Measurements from ENCODE around the gene PLEKHA5. TPM values are rescaled to one million over a fixed set of nuclear protein-coding genes. Genes with fewer than 3 reads are reported as not detected.
"Not testable (repeated sequence)": the region's sequence is repeated elsewhere in the genome, so short reads cannot be mapped to it uniquely, and the experiment has no call there.

PLEKHA5 gene, protein sequence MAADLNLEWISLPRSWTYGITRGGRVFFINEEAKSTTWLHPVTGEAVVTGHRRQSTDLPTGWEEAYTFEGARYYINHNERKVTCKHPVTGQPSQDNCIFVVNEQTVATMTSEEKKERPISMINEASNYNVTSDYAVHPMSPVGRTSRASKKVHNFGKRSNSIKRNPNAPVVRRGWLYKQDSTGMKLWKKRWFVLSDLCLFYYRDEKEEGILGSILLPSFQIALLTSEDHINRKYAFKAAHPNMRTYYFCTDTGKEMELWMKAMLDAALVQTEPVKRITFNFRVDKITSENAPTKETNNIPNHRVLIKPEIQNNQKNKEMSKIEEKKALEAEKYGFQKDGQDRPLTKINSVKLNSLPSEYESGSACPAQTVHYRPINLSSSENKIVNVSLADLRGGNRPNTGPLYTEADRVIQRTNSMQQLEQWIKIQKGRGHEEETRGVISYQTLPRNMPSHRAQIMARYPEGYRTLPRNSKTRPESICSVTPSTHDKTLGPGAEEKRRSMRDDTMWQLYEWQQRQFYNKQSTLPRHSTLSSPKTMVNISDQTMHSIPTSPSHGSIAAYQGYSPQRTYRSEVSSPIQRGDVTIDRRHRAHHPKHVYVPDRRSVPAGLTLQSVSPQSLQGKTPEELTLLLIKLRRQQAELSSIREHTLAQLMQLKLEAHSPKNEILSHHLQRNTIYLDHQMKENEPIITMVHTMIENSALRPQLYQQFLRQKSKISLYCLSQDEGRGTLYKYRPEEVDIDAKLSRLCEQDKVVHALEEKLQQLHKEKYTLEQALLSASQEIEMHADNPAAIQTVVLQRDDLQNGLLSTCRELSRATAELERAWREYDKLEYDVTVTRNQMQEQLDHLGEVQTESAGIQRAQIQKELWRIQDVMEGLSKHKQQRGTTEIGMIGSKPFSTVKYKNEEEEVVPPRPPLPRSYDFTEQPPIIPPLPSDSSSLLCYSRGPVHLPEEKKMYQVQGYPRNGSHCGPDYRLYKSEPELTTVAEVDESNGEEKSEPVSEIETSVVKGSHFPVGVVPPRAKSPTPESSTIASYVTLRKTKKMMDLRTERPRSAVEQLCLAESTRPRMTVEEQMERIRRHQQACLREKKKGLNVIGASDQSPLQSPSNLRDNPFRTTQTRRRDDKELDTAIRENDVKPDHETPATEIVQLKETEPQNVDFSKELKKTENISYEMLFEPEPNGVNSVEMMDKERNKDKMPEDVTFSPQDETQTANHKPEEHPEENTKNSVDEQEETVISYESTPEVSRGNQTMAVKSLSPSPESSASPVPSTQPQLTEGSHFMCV
- total RNA-seq = 15.8 and 19.5 TPM in 2 replicates
- 4.3 TPM for polyA plus RNA-seq (2012)

DNA sequence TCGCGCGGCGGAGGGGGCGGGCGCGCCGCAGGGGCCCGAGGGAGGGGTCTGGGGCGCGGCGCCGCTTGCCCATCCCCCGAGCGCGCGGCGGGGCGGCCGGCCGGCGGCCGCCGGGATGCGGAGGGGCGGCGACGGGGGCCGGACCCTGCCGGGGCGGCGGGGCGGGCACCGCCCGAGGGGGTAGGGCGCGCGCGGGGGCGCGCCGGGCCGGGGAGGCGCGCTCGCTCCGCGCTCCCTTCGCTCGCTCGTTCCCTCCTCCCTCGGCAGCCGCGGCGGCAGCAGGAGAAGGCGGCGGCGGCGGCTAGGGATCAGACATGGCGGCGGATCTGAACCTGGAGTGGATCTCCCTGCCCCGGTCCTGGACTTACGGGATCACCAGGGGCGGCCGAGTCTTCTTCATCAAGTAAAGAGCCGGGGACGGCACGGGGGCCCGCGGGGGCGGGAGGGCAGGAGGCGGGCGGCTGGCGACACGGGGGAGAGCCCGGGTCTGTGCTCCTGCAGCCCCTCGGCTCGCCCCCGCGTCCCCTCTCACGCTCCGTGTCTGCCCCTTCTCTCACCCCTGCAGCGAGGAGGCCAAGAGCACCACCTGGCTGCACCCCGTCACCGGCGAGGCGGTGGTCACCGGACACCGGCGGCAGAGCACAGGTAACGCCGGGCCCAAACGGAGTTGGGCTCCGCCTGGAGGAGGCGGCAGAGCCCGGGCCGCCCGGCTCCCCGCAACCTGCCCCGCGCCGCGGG lies at the start of gene PLEKHA5:
PLEKHA5 (plus strand) TSS at position 248 of the 738 bp plus-strand sequence; CDS start at position 315, 67 bp downstream.
- peak; percentile 78 for DNase-seq (ENCODE audit: low read depth)

DNA sequence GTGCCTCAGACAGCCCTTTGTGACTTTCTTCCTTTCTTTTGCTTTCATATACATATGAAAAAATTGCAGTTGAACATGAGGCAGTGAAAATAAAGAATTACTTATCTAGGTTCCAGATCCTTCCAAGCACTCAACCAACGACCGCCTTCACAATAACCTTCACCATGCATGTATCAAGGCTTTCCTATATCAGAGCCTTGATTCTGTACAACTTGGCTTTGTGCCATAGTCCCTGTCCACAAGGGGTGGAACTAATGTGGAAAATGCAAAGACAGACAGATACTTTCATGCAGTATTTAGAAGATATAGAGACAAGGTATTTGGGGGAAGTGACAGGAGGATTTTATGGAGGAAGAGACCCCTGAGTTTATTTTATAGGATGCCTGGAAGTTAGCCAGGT lies 48.6 kb upstream of the PLEKHA5 start:
- no peak for DNase-seq (ENCODE audit: low read depth)

DNA sequence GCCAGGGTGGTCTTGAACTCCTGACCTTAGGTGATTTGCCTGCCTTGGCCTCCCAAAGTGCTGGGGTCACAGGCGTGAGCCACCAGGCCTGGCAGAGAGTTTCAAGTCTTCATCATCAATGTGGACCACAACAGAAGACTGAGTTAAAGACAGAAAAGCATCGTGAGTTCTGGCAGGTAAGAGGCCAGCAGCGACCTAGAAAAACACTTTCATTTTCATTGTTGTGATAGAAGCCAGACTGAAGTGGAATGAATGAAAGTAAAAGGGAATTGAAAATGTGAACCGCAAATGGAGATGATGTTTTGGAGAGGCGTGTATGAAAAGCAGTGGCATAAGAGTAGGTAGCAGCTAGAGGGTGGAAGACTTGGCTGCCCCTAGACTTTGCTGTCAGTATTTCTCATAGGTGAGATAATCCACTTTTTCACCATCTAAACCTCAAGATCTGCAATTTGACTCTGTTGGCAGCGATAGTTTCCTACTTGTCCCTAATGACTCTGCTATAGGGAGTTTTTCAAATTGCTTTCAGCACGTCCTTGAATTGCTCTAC lies 47.1 kb upstream of the PLEKHA5 start:
- DNase-seq (ENCODE audit: low read depth) = no peak

DNA sequence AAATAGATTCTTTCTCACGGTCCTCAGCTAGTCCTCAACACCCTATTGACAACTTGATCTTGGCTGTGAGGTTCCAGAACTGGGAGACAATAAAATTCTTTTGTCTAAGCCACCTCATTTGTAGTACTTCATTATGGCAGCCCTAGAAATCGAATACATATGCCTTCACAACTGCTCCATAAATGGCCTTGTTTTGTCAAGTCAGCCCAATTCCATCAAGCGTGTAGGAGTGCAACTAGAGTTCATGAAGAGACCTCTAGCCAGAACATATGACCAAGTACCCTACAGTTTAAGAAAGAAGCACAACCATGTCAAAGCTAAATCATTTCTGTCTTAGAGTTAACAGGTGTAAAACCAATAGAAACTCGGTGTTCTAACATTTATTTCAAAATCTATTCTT lies 45.0 kb upstream of the PLEKHA5 start:
- DNase-seq (ENCODE audit: low read depth) = no peak

DNA sequence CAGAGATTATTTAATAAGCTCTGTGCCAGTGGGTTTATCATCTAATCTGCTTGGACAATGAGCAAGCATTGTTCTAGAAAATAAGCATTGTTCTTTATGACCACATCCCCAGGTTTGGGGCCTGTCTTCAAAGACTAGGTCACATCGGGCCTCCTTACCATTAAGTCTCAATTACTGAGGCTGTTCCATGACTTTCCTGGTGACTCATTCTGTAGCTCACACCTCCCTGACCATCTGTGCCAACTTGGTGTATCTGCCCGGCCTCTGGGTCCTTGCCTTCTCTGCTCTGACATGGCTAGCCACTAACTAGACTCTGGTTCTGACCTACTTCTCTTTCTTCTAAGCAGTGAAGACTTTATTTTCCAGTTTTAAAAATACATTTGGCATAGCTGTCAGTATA lies 44.4 kb upstream of the PLEKHA5 start:
- peak; percentile 13 for DNase-seq (ENCODE audit: low read depth)

DNA sequence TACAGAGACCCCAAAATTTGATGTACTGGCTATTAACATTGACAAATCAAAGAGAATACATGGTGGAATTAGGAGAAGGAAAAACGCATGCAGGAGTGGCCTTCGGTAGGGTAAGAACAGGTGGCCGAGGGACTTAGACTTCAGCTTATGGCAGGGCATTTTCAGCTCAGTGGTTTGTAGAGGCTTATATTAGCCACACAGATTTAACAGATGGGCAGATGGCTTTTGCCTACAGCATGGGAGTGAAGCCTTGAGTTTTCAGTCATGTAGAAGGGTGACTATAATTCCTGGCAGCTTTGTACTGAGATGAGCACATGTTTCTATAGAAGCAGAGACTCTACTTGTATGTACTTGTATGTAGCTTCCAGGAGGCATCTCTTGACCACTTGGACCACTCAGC lies 40.9 kb upstream of the PLEKHA5 start:
- peak; percentile 79 for DNase-seq (ENCODE audit: low read depth)

DNA sequence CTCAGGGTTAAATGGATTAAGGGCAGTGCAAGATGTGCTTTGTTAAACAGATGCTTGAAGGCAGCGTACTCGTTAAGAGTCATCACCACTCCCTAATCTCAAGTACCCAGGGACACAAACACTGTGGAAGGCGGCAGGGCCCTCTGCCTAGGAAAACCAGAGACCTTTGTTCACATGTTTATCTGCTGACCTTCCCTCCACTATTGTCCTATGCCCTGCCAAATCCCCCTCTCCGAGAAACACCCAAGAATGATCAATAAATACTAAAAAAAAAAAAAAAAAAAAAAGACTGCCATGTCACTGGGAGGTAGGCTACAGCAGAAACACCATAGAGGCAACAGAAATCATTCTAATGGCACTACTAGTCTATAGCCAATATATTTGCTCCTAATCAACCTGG lies 37.1 kb upstream of the PLEKHA5 start:
- not testable (repeated sequence) for DNase-seq (ENCODE audit: low read depth)

DNA sequence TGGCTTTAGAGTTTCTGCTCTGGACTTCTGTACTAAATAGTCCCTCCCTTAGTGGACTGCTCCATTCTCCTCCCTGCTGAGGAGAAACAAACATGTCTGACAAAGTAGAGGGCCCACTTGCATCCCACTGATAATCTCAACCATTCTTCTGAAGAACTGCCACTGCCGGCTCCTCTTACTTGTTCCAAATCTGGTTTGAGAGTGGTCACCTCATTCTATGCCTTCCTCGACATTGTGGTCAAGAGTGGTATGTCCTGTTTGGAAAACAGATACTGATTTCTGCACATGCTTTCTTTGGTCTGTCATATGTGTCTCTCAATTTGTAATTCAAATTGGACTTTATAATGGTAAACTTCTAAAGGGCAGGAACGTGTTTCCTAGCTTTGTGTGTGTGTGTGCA lies 36.3 kb upstream of the PLEKHA5 start:
- no peak for DNase-seq (ENCODE audit: low read depth)

DNA sequence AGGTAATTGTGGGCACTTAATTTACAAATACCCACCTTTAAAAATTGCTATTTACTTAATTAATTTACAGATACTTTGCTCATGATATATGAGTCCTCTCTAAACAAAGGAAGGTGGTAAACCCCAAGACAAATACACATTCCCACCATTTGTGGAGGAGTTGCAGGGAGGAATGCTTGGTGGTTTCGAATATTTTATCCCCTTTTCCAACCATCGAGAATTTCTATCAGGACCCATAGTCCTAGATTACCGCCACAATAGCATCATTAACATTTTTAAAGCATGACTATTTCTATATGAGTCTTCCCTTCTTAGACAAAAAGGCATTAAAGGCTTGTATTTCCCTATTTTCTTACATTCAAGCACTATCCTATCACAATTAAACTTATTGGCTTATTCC lies 34.2 kb upstream of the PLEKHA5 start:
- DNase-seq (ENCODE audit: low read depth) = no peak

DNA sequence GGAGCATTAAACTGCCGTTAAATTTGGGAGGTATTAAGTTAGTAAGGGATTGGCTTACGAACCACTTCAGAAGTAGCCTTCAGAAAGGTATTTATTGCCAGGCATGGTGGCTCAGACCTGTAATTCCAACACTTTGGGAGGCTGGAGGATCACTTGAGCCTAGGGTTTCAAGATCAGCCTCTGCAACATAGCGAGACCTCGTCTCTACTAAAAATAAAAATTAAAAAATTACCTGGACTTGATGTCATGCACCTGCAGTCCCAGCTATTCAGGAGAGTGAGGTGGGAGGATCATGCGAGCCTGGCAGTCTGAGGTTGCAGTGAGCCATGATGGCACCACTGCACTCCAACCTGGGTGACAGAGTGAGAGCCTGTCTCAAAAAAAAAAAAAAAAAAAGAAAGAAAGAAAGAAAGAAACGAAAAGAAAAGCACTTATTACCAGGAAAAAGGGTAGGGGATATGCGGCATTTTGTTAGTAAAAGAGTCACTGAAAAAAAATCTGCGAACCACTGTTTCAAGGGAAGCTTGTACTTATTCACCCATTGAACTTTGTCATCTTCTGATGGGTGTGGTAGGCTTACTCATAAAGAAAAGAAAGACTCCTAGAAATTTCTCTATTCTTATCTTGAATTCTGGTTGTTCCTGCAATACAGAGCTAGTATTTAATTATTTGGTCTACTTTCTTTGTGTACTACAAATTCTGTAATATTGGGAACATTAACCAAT lies 33.6 kb upstream of the PLEKHA5 start:
- DNase-seq (ENCODE audit: low read depth) = no peak

DNA sequence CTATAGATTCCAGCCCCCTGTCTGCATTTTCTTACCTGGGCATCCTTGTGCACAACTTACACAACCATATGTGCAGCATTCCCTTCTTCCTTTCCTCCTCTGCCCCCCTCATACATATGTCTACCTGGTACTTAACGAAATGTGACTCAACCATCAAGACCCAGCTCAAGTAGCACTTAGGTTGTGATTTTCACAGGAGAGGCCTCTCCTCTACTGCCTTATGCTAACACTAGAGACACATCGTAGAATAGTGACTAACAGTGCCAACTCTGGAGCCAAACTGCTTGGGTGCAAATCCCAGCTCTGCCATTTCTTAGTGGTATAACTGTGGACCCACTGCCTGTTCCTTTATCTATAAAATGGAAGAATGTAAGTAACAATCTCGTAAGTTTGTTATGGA lies 24.1 kb upstream of the PLEKHA5 start:
- no peak for DNase-seq (ENCODE audit: low read depth)

DNA sequence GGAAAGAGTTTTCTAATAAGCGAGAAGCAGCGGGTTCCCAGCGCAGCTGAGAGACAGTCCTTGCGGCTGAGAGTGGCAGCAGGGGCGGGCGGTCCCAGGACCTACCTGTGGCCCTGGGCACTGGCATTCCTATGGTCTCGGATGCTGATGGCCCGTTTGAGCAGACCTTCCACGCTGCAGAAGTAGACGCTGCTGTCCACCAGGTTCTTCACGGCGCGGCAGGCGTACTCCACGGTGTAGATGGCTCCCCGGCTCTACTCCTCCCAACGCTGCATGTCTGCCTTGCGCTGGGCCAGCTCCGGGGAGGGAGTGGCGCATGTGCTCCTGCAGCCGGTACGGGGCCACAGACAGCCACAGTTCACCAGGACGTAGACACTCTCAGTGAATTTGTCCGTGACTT lies 21.8 kb upstream of the PLEKHA5 start:
- DNase-seq (ENCODE audit: low read depth) = no peak

DNA sequence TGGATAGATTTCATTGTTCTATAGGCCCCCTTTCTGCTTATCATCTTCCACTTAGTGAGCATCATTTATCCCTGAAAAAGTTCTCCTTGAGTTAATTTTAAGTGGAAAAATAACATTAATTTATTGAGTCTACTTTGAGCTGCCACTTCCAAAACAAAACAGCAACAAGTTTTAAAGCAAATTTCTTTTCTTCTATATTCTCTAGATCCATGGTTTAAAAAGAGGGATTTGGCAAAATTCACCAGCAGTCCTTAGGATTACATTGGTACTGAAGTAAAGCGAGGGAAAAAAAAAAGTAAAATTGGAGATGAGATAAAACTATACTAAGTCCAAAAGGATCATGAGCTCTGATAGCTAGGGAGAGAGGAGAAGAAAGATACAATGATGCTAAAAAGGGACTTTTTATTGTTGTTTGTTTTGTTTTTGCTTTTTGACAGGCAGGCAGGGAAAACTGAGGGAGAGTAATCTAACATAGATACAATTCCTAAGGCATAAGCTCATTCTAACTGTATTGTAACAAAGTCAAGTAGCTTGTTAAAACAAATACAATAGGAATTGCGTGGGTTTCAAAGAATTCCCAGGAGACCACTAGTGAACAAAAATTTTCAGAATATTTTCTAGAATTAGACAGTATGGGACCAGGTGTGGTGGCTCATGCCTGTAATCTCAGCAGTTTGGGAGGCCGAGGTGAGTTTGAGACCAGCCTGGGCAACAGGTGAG lies 19.2 kb upstream of the PLEKHA5 start:
- DNase-seq (ENCODE audit: low read depth) = no peak

DNA sequence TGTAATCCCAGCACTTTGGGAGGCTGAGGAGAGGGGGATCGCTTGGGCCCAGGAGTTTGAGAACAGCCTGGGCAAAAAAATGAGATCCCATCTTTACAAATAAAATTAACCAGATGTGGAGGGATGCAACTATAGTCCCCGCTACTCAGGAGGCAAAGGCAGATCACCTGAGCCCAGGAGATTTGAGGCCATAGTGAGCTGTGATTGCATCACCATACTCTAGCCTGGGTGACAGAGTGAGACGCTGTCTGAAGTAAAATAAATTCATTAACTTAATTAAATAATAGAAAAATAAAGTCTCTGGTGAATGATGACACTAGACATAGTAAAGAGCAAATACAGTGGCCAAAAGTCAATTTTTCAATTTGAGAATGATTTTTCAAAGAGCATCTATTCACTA lies 16.1 kb upstream of the PLEKHA5 start:
- DNase-seq (ENCODE audit: low read depth) = no peak

DNA sequence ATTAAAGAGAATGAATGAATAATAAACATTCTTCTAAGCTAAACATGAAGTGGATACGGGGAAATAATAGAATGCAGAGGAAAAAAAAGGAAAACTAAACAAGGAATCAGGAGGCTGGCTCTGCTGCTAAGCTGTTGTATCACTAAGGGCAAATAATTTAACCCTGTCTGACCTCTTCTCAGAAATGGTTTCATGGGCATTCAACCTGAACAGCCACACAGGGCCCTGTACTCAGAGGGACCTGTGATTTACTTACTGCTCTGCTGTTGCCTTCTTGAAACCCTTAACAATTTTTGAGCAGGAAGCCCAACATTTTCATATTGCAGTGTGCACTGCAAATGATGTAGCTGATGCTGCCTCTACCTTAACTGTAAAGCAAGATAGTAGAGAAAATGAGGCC lies 14.2 kb upstream of the PLEKHA5 start:
- no peak for DNase-seq (ENCODE audit: low read depth)

DNA sequence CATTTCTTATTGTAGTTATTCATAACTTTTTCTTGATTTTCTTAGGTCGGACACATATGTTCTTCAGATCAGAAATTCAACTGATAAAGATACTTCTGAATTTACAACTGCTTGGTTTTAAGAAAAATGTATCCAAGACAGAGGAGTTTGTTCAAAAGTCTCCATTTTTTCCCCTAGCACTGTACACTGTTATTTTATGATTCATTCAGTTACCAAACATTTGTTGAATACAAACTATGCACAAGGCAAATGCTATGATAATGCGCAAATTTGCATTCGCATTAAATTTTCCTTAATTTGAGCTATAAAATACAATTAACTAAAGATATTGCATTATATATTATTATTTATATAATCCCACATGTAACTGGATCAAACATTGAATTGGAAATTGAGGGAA lies 10.1 kb upstream of the PLEKHA5 start:
- DNase-seq (ENCODE audit: low read depth) = no peak

DNA sequence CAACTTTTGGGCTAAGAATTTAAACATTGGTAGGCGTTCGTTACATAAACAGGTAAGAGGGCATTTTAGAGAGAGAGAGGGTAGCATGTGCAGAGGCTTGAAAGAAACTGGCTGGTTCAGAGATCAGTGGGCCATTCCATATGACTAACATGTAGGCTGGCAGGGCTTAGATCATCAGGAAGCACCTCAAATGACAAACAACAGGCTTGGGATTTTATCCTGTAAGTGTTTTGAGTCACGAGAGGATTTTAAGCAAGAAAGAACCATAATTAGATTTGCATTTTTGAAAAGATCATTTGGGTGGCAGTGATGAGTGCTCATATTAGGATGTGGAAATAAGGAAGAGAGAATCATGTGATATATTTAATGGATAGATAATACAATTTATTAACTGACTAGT lies 8.7 kb upstream of the PLEKHA5 start:
- DNase-seq (ENCODE audit: low read depth) = no peak

DNA sequence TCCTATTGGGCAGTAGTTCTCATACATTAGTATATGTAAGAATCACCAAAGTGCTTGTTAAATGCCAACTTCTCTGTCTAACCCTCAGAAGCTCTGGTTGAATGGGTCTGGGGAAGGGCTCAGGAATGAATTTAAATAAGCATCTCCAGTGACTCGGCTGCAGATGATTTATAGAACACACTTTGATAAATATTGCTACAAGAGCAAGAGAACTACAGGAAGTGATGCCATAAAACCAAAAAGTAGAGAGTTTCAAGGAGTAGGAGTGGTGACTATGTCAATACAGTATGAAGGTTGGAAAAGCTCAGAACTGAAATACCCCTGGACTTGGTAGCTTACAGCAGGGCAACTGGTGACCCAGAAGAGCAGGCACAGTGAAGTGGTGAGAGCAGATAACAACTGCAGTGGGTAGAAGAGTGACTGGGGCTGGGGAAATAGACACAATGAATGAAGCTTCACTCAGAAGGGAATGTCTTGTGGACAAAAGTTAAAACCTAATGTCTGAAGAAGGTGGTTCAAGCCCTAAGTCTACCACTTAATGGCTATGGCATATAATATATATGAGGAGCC lies 8.0 kb upstream of the PLEKHA5 start:
- no peak for DNase-seq (ENCODE audit: low read depth)

DNA sequence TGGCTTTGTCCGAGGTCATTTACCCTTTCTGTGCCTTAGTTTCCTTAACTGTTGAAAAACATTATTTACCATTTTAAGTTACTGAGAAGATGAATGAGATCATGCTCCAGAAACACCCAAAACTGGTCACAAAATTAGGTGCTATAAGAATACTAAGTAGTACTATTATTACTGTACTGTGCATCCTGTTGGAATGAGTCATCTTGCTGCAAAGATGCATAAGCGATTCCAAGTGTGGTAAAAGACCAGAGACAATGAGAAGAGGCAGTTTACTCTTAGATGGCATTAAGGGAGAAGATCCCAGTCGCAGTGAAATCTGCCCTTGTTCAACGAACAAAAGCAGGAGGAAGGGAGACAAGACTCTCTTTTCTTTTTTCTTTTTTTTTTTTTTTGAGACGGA lies 4.2 kb upstream of the PLEKHA5 start:
- no peak for DNase-seq (ENCODE audit: low read depth)

All from myocyte (in vitro differentiated cells).